Keratinocyte (primary cell): ENCODE measurements around the gene SMPDL3A.

Source experiments
- CTCF ChIP-seq, 3 experiments: IDR thresholded peaks in 1 of 3; conservative IDR thresholded peaks in 1 of 3; optimal IDR thresholded peaks in 1 of 3; 2 replicates in 2 of 3; 3 replicates in 1 of 3; pipeline versions ENCODE3 to v1.5.1; 2011; ENCODE audit warnings: low read length in 3 of 3, mild to moderate bottlenecking in 3 of 3, moderate library complexity in 2 of 3, control low read depth in 1 of 3, inconsistent platforms in 1 of 3; ENCODE audit not compliant: insufficient read depth in 2 of 3; ENCODE audit errors: extremely low read depth in 1 of 3
- EZH2 ChIP-seq: IDR thresholded peaks from one replicate; pipeline ENCODE4 v1.6.1; 2012; ENCODE audit warnings: inconsistent platforms, mild to moderate bottlenecking, low read length, moderate library complexity

- TF ChIP-seq CTCF (optimal IDR thresholded peaks at IDR 0.05 in 1 of 3, IDR thresholded peaks at IDR 0.05 in 1 of 3, conservative IDR thresholded peaks at IDR 0.05 in 1 of 3; ENCODE audit: extremely low read depth in 1 of 3, insufficient read depth in 2 of 3, low read length in 3 of 3) (no peak), EZH2 (no peak)
Measured at GRCh38 chr6:122809001-122809400, 19.9 kb downstream of the SMPDL3A start.
